OCI-LY7 (cell line): ENCODE results near the gene TMEM176A.

Experiments
- EZH2phosphoT487 ChIP-seq: fragments of 200-600 bp; sonication (generic); IDR thresholded peaks from 2 replicates; pipeline ENCODE4 v1.6.1; 2018; ENCODE audit warnings: low read depth, borderline replicate concordance, mild to moderate bottlenecking, mixed run types, antibody characterized with exemption, low read length, moderate library complexity, mixed read lengths
- TF ChIP-seq, protein P1 (sequence below): fragments of 200-600 bp; sonication (generic); conservative IDR thresholded peaks from 2 replicates; pipeline ENCODE4 v1.5.1; 2014; ENCODE audit warnings: mild to moderate bottlenecking, antibody characterized with exemption, low read length, moderate library complexity, mixed read lengths

DNA sequence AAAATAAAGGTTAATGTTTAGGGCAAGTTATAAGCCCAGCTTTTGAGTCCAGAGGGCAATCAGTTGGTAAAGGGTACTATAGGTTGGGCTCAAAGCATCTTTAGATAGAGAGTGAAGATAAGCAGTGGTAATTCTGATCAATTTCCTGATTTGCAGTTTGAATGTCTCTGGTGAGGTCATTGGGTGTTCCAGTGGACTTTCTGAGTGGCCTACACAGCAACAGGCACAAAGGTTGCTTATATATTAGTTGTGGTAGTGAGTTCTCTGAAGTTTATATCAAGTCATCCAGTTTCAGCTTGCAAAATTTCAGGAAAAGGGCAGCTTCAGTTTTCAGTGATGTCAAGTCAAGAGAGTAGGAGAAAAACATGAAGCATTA, 34.2 kb upstream of the TMEM176A start:
- TF ChIP-seq, protein P1, sequence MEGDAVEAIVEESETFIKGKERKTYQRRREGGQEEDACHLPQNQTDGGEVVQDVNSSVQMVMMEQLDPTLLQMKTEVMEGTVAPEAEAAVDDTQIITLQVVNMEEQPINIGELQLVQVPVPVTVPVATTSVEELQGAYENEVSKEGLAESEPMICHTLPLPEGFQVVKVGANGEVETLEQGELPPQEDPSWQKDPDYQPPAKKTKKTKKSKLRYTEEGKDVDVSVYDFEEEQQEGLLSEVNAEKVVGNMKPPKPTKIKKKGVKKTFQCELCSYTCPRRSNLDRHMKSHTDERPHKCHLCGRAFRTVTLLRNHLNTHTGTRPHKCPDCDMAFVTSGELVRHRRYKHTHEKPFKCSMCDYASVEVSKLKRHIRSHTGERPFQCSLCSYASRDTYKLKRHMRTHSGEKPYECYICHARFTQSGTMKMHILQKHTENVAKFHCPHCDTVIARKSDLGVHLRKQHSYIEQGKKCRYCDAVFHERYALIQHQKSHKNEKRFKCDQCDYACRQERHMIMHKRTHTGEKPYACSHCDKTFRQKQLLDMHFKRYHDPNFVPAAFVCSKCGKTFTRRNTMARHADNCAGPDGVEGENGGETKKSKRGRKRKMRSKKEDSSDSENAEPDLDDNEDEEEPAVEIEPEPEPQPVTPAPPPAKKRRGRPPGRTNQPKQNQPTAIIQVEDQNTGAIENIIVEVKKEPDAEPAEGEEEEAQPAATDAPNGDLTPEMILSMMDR, result no peak
- TF ChIP-seq EZH2phosphoT487, result no peak
